Right atrium auricular region (tissue), 2 donors: Measurements from ENCODE around the gene CIDEB. TPM values are rescaled to one million over a fixed set of nuclear protein-coding genes. Genes with fewer than 3 reads are reported as not detected.

Experiments
- DNase-seq: peaks from one replicate; pipeline ENCODE4 v3.0.0-alpha.2; 2019; ENCODE audit warnings: low spot score
- H3K27ac ChIP-seq, 2 donors: fragments of 200-600 bp; sonication (generic); 1 replicate in 1 of 2; 2 replicates in 1 of 2; pipeline ENCODE4 v1.5.1; 2016 to 2019
- H3K27me3 ChIP-seq, 2 donors: fragments of 200-600 bp; sonication (generic); one replicate each; pipeline versions ENCODE4 v1.5.1 to v1.6.0; 2017 to 2019
- H3K36me3 ChIP-seq: fragments of 200-600 bp; sonication (generic); one replicate; pipeline ENCODE4 v1.5.1; 2016
- H3K4me1 ChIP-seq, 2 donors: fragments of 200-600 bp; sonication (generic); one replicate each; pipeline versions ENCODE4 v1.5.1 to v1.6.0; 2017 to 2019
- H3K4me3 ChIP-seq, 2 donors: fragments of 200-600 bp; sonication (generic); 1 replicate in 1 of 2; 2 replicates in 1 of 2; pipeline ENCODE4 v1.5.1; 2017 to 2019; ENCODE audit warnings: mild to moderate bottlenecking in 1 of 2, moderate library complexity in 1 of 2
- H3K9me3 ChIP-seq, 2 donors: fragments of 200-600 bp; sonication (generic); one replicate each; pipeline ENCODE4 v1.5.1; 2019
- CTCF ChIP-seq, 2 donors: fragments of 200-600 bp; sonication (generic); IDR thresholded peaks; one replicate each; pipeline ENCODE4 v1.5.1; 2019; ENCODE audit warnings: antibody characterized with exemption in 2 of 2
- total RNA-seq, 2 donors: library from RNA; depleted of rRNA; stranded (reverse); fragments of >200 nt; gene quantifications; one replicate each; pipeline ENCODE4 v1.1.0, GENCODE V29; 2016

The CIDEB gene
- total RNA-seq, 2 donors from 2014 or later: 2.0 to 6.6 TPM

- H3K27ac ChIP-seq: no peak overlapping the region
- no peaks in the 10 kb centered on the region for H3K9me3 ChIP-seq
- no peaks in the 10 kb centered on the region for H3K27me3 ChIP-seq
- DNase-seq: no peak
- TF ChIP-seq CTCF (IDR thresholded peaks at IDR 0.05): no peak
- no peaks in the 10 kb centered on the region for H3K36me3 ChIP-seq
- peak overlapping the region in 1 of 2 donors; percentile 1 for H3K4me3 ChIP-seq
- H3K4me1 ChIP-seq: no peaks in the 10 kb centered on the region
These were observed 47.0 kb downstream of the CIDEB start for GRCh38 chr14:24260780-24261157.

- Histone ChIP-seq H3K9me3 (no peaks in the 10 kb centered on the region), H3K27me3 (no peaks in the 10 kb centered on the region), H3K27ac (no peak overlapping the region), H3K4me1 (no peaks in the 10 kb centered on the region), H3K36me3 (no peaks in the 10 kb centered on the region), H3K4me3 (no peak overlapping the region)
- no peak for DNase-seq
- TF ChIP-seq CTCF (IDR thresholded peaks at IDR 0.05): no peak
These were observed 47.6 kb downstream of the CIDEB start for GRCh38 chr14:24260026-24260779.

- no peaks in the 10 kb centered on the region for H3K27me3 ChIP-seq
- no peak for TF ChIP-seq CTCF (IDR thresholded peaks at IDR 0.05)
- H3K9me3 ChIP-seq: no peaks in the 10 kb centered on the region
- H3K4me3 ChIP-seq: no peak overlapping the region
- DNase-seq: no peak
- H3K27ac ChIP-seq: no peak overlapping the region
- no peaks in the 10 kb centered on the region for H3K36me3 ChIP-seq
- no peaks in the 10 kb centered on the region for H3K4me1 ChIP-seq
These were observed 48.3 kb downstream of the CIDEB start for GRCh38 chr14:24259282-24260025.

- Histone ChIP-seq H3K4me3 (no peak overlapping the region), H3K27ac (no peak overlapping the region), H3K36me3 (no peaks in the 10 kb centered on the region), H3K9me3 (no peaks in the 10 kb centered on the region), H3K27me3 (no peaks in the 10 kb centered on the region), H3K4me1 (no peaks in the 10 kb centered on the region)
- TF ChIP-seq CTCF (IDR thresholded peaks at IDR 0.05): no peak
- DNase-seq: no peak
These were observed 49.1 kb downstream of the CIDEB start for GRCh38 chr14:24258548-24259265.

- Histone ChIP-seq H3K27ac (no peak overlapping the region), H3K4me1 (no peaks in the 10 kb centered on the region)
These were observed 49.7 kb downstream of the CIDEB start for GRCh38 chr14:24258119-24258518.

More at GRCh38 chr14:24258119-24258518, 49.7 kb downstream of the CIDEB start:
- no peak for DNase-seq
- Histone ChIP-seq H3K27me3 (no peaks in the 10 kb centered on the region), H3K4me3 (no peak overlapping the region), H3K36me3 (no peaks in the 10 kb centered on the region), H3K9me3 (no peaks in the 10 kb centered on the region)
- TF ChIP-seq CTCF (IDR thresholded peaks at IDR 0.05): no peak
